Kidney (tissue), 14 donors: Measurements from ENCODE around the gene RFTN2. TPM values are rescaled to one million over a fixed set of nuclear protein-coding genes. Genes with fewer than 3 reads are reported as not detected.
"Not testable (repeated sequence)": the region's sequence is repeated elsewhere in the genome, so short reads cannot be mapped to it uniquely, and the experiment has no call there.

Experiments
- DNase-seq, 5 donors: peaks; one replicate each; pipeline ENCODE4 v3.0.0-alpha.2; 2013 to 2020
- FAIRE-seq: peaks from 2 replicates; lab custom pipeline; 2012; peaks lifted over from hg19 to GRCh38; lab: Jason Lieb, UNC
- H3K27ac ChIP-seq, 2 donors: one replicate each; pipeline ENCODE4 v1.7.0; 2013; ENCODE audit warnings: low read depth in 2 of 2, low read length in 2 of 2, inconsistent platforms in 1 of 2
- H3K27me3 ChIP-seq: one replicate; pipeline ENCODE4 v1.7.1; 2013; ENCODE audit warnings: low read length, inconsistent platforms; ENCODE audit not compliant: control insufficient read depth, insufficient read depth
- H3K36me3 ChIP-seq, 3 donors: one replicate each; pipeline versions ENCODE4 v1.7.0 to v1.7.1; 2013; ENCODE audit warnings: low read length in 3 of 3, control low read depth in 1 of 3, inconsistent platforms in 1 of 3; ENCODE audit not compliant: insufficient read depth in 3 of 3, control insufficient read depth in 2 of 3
- H3K4me1 ChIP-seq, 3 donors: one replicate each; pipeline versions ENCODE4 v1.7.0 to v1.7.1; 2013; ENCODE audit warnings: low read length in 3 of 3, inconsistent platforms in 1 of 3, low read depth in 1 of 3; ENCODE audit not compliant: control insufficient read depth in 2 of 3, insufficient read depth in 2 of 3
- H3K4me3 ChIP-seq, 3 donors: one replicate each; pipeline versions ENCODE4 v1.7.0 to v1.8.1; 2013; ENCODE audit warnings: low read length in 3 of 3, control low read depth in 1 of 3, inconsistent platforms in 1 of 3
- H3K9ac ChIP-seq, 3 donors: one replicate each; pipeline versions ENCODE4 v1.7.0 to v1.7.1; 2013; ENCODE audit warnings: low read length in 3 of 3, control low read depth in 1 of 3, inconsistent platforms in 1 of 3
- H3K9me3 ChIP-seq, 3 donors: one replicate each; pipeline versions ENCODE4 v1.7.0 to v1.7.1; 2013; ENCODE audit warnings: low read length in 3 of 3, control low read depth in 1 of 3, inconsistent platforms in 1 of 3; ENCODE audit not compliant: control insufficient read depth in 2 of 3, insufficient read depth in 1 of 3
- intact Hi-C: fragments of 100-400 bp; cut with DNase I; formaldehyde crosslinking; loops from one replicate; pipeline ENCODE4 v1.11.1; 2022
- polyA plus RNA-seq: library from polyadenylated mRNA; stranded (reverse); fragments of 350-450 nt; fragmentation: Illumina TruSeq; extraction: RNeasy Lipid Tissue Mini Kit (QIAGEN cat#74804); gene quantifications from one replicate; pipeline ENCODE4 v1.2.3, GENCODE V29; 2014; ENCODE audit warnings: low read depth, low replicate concordance; ENCODE audit not compliant: insufficient read depth
- total RNA-seq: library from RNA; stranded (reverse); fragmentation: NEBNext Ultra II Directional; extraction: Animal tissue kit (Norgen Biotek cat#: 25700); gene quantifications from one replicate; pipeline ENCODE4 v1.2.1, GENCODE V29; 2021
- TF ChIP-seq, protein P1 (sequence below): IDR thresholded peaks from 3 replicates; pipeline ENCODE4 v1.5.1; 2012; ENCODE audit warnings: mild to moderate bottlenecking, moderate library complexity, borderline replicate concordance; ENCODE audit not compliant: insufficient read depth; ENCODE audit errors: extremely low read depth
- donor health status: control.
- donor health status: control.
- donor health status: control.
- donor health status: control.
- donor health status: control.
- donor health status: DM: yes; HTN: yes; CAD: no.
- donor health status: Normal renal cell carcinoma (clear cell type).

Gene RFTN2
- total and polyA plus RNA-seq, 2 donors from 2014 or later: 1.4 to 4.0 TPM

DNA sequence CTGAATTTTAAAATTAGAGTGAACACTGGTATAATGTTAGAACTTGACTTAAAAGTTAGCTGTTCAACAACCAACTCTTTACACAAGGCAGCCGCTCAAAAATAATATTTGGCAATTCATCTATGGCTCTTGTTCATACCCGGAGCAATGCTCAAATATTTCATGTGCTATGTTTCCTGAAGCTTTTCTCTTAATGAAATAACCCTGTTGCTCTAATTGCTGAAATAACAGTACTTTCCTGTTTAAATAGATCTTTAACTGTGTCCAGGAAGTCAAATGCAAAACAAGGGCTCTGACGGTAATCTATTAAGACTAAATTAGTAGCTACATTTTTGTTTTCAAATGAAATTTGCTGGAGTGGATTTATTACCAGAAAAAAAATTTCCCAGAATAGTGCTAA is 33.7 kb downstream of the RFTN2 start:
- Histone ChIP-seq H3K27me3 (no peaks in the 10 kb centered on the region), H3K4me3 (no peak overlapping the region), H3K4me1 (no peaks in the 10 kb centered on the region), H3K9ac (no peak overlapping the region), H3K36me3 (peaks cover 0 to 4% (median 0%) of the 10 kb centered on the region in 3 donors), H3K9me3 (no peaks in the 10 kb centered on the region), H3K27ac (no peak overlapping the region)
- intact Hi-C loops: no loop called here
- TF ChIP-seq, protein P1, sequence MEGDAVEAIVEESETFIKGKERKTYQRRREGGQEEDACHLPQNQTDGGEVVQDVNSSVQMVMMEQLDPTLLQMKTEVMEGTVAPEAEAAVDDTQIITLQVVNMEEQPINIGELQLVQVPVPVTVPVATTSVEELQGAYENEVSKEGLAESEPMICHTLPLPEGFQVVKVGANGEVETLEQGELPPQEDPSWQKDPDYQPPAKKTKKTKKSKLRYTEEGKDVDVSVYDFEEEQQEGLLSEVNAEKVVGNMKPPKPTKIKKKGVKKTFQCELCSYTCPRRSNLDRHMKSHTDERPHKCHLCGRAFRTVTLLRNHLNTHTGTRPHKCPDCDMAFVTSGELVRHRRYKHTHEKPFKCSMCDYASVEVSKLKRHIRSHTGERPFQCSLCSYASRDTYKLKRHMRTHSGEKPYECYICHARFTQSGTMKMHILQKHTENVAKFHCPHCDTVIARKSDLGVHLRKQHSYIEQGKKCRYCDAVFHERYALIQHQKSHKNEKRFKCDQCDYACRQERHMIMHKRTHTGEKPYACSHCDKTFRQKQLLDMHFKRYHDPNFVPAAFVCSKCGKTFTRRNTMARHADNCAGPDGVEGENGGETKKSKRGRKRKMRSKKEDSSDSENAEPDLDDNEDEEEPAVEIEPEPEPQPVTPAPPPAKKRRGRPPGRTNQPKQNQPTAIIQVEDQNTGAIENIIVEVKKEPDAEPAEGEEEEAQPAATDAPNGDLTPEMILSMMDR: no peak
- DNase-seq (no peak), FAIRE-seq (no peak)

GRCh38 chr2:197640571-197641122 is 34.7 kb downstream of the RFTN2 start:
- H3K27me3 ChIP-seq, H3K4me3 ChIP-seq, FAIRE-seq, H3K9ac ChIP-seq, H3K9me3 ChIP-seq, H3K27ac ChIP-seq, H3K36me3 ChIP-seq, DNase-seq, H3K4me1 ChIP-seq, intact Hi-C loops: not testable (repeated sequence)

DNA sequence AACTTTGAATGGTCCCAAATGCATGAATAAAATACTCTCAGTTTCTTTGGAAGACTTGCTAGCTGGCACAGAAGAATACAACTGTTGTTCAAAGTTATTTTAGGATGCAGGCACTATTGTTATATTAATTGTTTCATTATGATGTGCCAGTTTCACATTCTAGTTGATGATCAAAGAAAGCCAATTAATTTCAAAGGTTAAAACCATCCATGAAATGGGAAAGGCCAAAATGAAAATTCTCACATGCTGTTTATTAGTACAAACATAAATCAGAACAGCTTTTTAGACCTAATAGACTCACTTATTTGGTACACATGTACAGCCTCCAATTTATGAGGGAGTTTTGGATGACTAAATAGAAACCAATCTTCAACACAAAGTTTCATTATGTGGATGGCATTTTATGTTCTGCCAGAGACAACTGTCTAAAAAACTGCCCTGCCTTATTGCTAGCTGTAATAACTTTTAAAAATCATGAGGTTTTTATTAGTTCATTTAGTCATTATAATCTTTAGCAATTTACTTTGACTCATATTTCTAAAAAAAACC is 42.2 kb downstream of the RFTN2 start:
- intact Hi-C loops: no loop called here
- Histone ChIP-seq H3K9ac (no peak overlapping the region), H3K4me3 (no peak overlapping the region), H3K27me3 (no peaks in the 10 kb centered on the region), H3K27ac (no peak overlapping the region), H3K36me3 (no peaks in the 10 kb centered on the region), H3K9me3 (no peaks in the 10 kb centered on the region), H3K4me1 (no peaks in the 10 kb centered on the region)
- TF ChIP-seq, protein P1: no peak
- DNase-seq (no peak), FAIRE-seq (no peak)

GRCh38 chr2:197628043-197628500 is 47.3 kb downstream of the RFTN2 start:
- FAIRE-seq (no peak), DNase-seq (no peak)
- no peaks in the 10 kb centered on the region for H3K36me3 ChIP-seq
- H3K4me1 ChIP-seq: no peaks in the 10 kb centered on the region
- no peak overlapping the region for H3K9ac ChIP-seq
- no peak overlapping the region for H3K27ac ChIP-seq
- H3K9me3 ChIP-seq: no peaks in the 10 kb centered on the region
- no peaks in the 10 kb centered on the region for H3K27me3 ChIP-seq
- TF ChIP-seq, protein P1: no peak
- no peak overlapping the region for H3K4me3 ChIP-seq
- intact Hi-C loops: no loop called here
